Neural crest cell (in vitro differentiated cells): ENCODE measurements around the gene UBE2K. TPM values are rescaled to one million over a fixed set of nuclear protein-coding genes. Genes with fewer than 3 reads are reported as not detected.
A peak's percentile ranks its signal among the peaks of the same experiment; 100 is the strongest.
"Not testable (repeated sequence)": the region's sequence is repeated elsewhere in the genome, so short reads cannot be mapped to it uniquely, and the experiment has no call there.

ENCODE experiments used
- DNase-seq: peaks from one replicate; pipeline ENCODE4 v3.0.0; 2021; ENCODE audit warnings: low read depth, mixed read lengths, low spot score
- H3K27ac Mint-ChIP-seq: one replicate; pipeline ENCODE4 v1.8.0; 2021; ENCODE audit warnings: mild to moderate bottlenecking, mixed read lengths; ENCODE audit not compliant: unreplicated experiment
- H3K27me3 Mint-ChIP-seq: 2 replicates; pipeline ENCODE4 v1.8.0; 2021; ENCODE audit warnings: low read depth, mild to moderate bottlenecking, mixed read lengths
- H3K36me3 Mint-ChIP-seq: 2 replicates; pipeline ENCODE4 v1.8.0; 2021; ENCODE audit warnings: low read depth, mild to moderate bottlenecking, mixed read lengths
- H3K4me1 Mint-ChIP-seq: 2 replicates; pipeline ENCODE4 v1.8.0; 2021; ENCODE audit warnings: mixed read lengths
- H3K4me3 Mint-ChIP-seq: one replicate; pipeline ENCODE4 v1.8.0; 2021; ENCODE audit warnings: mild to moderate bottlenecking, mixed read lengths
- H3K9me3 Mint-ChIP-seq: 2 replicates; pipeline ENCODE4 v1.8.0; 2021; ENCODE audit warnings: mixed read lengths
- total RNA-seq: library from RNA; stranded (reverse); gene quantifications from 2 replicates; pipeline ENCODE4 v1.2.1, GENCODE V29; 2021
- TF ChIP-seq, protein P1 (sequence below): fragments of 200-600 bp; sonication (generic); conservative IDR thresholded peaks from 2 replicates; pipeline ENCODE4 v1.5.0; 2021; ENCODE audit warnings: antibody characterized with exemption, mild to moderate bottlenecking

Gene UBE2K
- total RNA-seq, 1 donor from 2014 or later, result 79.3 TPM

- H3K36me3 Mint-ChIP-seq, result no peaks in the 10 kb centered on the region
- peaks cover 37% of the 10 kb centered on the region for H3K4me1 Mint-ChIP-seq
- no peak for DNase-seq
- TF ChIP-seq, protein P1, sequence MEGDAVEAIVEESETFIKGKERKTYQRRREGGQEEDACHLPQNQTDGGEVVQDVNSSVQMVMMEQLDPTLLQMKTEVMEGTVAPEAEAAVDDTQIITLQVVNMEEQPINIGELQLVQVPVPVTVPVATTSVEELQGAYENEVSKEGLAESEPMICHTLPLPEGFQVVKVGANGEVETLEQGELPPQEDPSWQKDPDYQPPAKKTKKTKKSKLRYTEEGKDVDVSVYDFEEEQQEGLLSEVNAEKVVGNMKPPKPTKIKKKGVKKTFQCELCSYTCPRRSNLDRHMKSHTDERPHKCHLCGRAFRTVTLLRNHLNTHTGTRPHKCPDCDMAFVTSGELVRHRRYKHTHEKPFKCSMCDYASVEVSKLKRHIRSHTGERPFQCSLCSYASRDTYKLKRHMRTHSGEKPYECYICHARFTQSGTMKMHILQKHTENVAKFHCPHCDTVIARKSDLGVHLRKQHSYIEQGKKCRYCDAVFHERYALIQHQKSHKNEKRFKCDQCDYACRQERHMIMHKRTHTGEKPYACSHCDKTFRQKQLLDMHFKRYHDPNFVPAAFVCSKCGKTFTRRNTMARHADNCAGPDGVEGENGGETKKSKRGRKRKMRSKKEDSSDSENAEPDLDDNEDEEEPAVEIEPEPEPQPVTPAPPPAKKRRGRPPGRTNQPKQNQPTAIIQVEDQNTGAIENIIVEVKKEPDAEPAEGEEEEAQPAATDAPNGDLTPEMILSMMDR, result no peak
- H3K27ac Mint-ChIP-seq, result no peak overlapping the region
- H3K4me3 Mint-ChIP-seq, result peak overlapping the region; percentile 100
- no peaks in the 10 kb centered on the region for H3K9me3 Mint-ChIP-seq
- H3K27me3 Mint-ChIP-seq, result no peaks in the 10 kb centered on the region
Observed at GRCh38 chr4:39699687-39700409, 1.9 kb downstream of the UBE2K start.

DNA sequence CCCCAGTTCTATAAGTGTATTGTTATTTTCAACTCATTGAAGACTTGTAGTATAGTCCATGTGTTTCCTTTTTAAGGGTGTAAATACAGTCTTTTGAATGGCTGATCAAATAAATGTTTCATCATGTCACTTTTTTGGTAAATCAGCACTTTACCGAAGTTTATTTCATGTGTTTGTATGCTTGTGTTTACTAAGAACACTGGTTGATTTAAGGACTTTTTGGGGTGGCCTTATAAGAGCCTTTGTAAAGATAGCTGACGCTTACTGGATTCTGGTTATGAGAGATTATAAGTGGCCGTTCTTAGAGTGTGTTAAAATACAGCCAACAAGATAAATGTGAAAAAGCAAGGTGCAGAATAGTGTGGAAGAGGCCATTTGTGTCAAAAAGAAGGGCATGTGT, 2.6 kb downstream of the UBE2K start:
- H3K9me3 Mint-ChIP-seq, result no peaks in the 10 kb centered on the region
- peak overlapping the region; percentile 29 for H3K27ac Mint-ChIP-seq
- H3K4me1 Mint-ChIP-seq, result peaks cover 36% of the 10 kb centered on the region
- TF ChIP-seq, protein P1, result no peak
- H3K4me3 Mint-ChIP-seq, result peak overlapping the region; percentile 56
- no peak for DNase-seq
- H3K36me3 Mint-ChIP-seq, result no peaks in the 10 kb centered on the region
- no peaks in the 10 kb centered on the region for H3K27me3 Mint-ChIP-seq

GRCh38 chr4:39702716-39703115, 4.8 kb downstream of the UBE2K start:
- Mint-ChIP-seq H3K4me3 (peak overlapping the region; percentile 31), H3K27me3 (no peaks in the 10 kb centered on the region), H3K27ac (no peak overlapping the region), H3K36me3 (no peaks in the 10 kb centered on the region), H3K4me1 (peaks cover 28% of the 10 kb centered on the region), H3K9me3 (no peaks in the 10 kb centered on the region)
- TF ChIP-seq, protein P1, result no peak
- DNase-seq, result no peak

- not testable (repeated sequence) for H3K4me3 Mint-ChIP-seq, DNase-seq, H3K27me3 Mint-ChIP-seq, H3K36me3 Mint-ChIP-seq, H3K9me3 Mint-ChIP-seq, H3K27ac Mint-ChIP-seq
- peaks cover 33% of the 10 kb centered on the region for H3K4me1 Mint-ChIP-seq
Observed at GRCh38 chr4:39704789-39705188, 6.9 kb downstream of the UBE2K start.

- H3K36me3 Mint-ChIP-seq, result no peaks in the 10 kb centered on the region
- no peak overlapping the region for H3K4me3 Mint-ChIP-seq
- DNase-seq, result no peak
- H3K9me3 Mint-ChIP-seq, result no peaks in the 10 kb centered on the region
- no peaks in the 10 kb centered on the region for H3K27me3 Mint-ChIP-seq
- peaks cover 26% of the 10 kb centered on the region for H3K4me1 Mint-ChIP-seq
- TF ChIP-seq, protein P1, result no peak
- no peak overlapping the region for H3K27ac Mint-ChIP-seq
Observed at GRCh38 chr4:39706334-39706733, 8.4 kb downstream of the UBE2K start.

DNA sequence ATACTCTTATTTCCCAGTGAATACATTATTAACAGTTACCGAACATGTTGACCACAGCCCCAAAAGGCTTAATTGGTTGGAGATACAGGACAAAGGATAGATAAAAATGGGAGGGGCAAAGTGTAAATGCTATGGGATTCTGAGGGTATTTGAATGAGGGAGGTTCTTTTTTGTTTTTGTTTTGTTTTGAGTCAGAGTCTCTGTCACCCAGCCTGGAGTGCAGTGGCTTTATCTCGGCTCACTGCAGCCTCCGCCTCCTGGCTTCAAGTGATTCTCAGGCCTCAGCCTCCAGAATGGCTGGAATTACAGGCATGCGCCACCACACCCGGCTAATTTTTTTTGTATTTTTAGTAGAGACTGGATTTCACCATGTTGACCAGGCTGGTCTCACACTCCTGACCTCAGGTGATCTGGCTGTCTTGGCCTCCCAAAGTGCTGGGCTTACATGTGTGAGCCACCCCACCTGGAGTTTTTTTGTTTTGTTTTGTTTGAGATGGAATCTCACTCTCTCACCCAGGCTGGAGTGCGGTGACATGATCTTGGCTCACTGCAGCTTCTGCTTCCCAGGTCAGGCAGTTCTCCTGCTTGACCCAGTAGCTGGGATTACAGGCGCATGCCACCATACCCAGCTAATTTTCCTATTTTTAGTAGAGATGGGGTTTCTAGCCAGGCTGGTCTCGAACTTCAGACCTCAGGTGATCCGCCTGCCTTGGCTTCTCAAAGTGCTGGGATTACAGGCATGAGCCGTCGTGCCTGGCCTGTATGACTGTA, 9.0 kb downstream of the UBE2K start:
- TF ChIP-seq, protein P1, result no peak
- no peak overlapping the region for H3K4me3 Mint-ChIP-seq
- peaks cover 26% of the 10 kb centered on the region for H3K4me1 Mint-ChIP-seq
- DNase-seq, result no peak
- H3K27ac Mint-ChIP-seq, result no peak overlapping the region
- H3K27me3 Mint-ChIP-seq, result no peaks in the 10 kb centered on the region
- H3K9me3 Mint-ChIP-seq, result no peaks in the 10 kb centered on the region
- H3K36me3 Mint-ChIP-seq, result no peaks in the 10 kb centered on the region
